ENCODE results near the gene THAP7.

THAP7 gene

DNA sequence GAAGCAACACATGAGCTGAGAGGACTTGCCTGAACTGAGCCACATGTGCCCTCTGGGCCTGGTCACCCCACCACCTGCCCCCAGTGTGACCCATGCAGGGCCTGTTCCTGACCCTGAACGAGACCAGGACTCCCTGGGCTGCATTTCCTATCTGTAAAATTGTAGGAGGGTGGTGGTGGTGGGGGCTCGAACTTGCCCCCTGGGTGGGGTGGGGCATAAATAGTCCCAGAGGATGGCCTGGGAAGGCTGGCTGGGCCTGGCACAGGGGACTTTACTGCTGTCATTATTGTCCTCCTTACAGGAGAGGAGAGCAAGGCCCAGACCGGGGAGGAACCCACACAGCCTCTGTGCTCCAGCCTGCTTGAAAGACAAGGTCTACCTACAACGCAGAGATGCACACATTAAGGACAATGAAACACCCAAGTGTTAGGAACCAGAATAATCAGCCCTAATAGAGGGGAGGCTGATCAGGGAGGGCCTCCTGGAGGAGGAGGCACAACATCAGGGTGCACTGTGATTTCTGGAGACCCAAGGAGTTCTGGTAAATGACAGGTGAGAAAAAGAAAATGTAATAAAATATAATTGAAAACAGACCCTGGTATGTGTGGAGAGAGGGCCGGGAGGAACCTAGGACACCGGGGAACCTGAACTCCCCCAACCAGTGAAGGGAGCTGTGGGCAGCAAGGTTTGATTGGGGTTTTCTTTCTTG is 37.7 kb downstream of the THAP7 start:
- no peak for DNase-seq (ENCODE audit: low read depth in 3 of 3)

DNA sequence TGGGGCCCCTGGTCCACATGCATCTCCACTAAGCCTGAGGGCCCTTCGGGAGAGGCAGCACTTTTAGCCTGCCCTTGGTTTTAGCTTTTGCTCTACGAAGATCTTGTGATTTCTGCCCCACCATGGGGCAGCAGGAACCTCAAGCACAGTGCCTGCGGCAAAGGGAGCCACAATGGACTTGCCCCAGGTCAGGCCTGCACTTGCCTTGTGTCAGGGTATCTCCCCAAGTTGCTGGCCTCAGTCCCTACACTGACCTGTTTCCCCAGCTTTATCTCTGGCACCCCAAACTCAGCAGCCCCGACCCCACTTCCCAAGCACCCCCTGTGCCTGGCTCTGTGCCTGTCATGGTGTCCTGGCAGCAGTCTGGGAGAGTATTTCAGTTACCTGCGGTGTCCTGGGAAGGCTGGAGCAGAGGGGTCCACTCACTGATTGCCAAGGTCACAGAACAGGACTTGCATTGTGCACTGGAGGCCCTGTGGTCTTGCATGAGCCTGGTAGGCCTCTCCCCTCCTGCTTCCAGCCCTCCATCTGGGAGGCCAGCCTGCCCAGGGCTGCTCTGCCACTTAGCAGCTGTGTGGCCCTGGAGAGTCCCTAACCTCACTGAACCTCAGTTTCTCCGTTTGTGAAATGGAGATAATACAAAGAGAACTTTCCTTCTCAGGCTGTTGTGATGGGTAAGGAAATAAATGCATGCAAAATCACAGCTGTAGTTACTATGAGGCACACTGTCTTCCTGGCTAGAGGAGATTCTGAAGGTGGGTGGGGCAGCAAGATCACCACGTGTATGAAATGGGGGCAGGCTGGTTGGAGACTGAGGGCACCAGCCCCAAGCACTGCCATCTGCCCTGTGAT is 38.5 kb downstream of the THAP7 start:
- DNase-seq (ENCODE audit: low read depth in 3 of 3), result no peak

DNA sequence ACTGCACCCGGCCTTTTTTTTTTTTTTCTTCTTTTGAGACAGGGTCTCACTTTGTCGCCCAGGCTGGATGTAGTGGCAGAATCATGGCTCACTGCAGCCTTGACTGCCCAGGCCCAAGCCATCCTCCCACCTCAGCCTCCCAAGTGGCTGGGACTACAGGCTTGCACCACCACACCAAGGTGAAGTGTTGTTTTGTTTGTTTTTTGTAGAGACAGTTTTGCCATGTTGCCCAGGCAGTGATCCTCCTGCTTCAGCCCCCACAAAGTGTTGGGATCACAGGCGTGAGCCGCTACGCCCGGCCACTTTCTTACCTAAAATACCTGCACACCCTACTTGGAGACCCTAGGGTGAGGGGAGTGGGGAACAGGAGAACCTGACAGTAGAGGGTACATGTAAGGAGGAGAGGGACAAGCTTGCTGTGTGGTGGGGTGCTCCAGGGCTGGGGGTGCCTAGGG is 39.4 kb downstream of the THAP7 start:
- no peak for DNase-seq (ENCODE audit: low read depth in 3 of 3)

DNA sequence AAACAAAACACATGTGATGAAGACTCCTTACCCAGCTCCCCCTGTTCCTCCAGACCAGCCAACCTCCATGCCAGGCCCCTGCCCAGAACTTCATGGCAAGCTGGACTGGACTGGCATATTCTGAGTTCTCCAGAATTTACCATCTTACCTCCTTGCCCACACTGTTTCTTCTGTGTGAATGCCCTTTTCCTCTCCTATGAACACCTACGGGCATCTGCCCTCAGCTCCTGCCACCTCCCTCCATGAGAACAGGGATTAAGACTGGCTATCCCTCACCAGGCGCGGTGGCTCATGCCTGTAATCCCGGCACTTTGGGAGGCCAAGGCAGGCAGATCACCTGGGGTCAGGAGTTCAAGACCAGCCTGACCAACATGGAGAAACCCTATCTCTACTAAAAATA is 41.3 kb downstream of the THAP7 start:
- no peak for DNase-seq (ENCODE audit: low read depth in 3 of 3)

GRCh38 chr22:20959578-20960461 is 42.1 kb downstream of the THAP7 start:
- no peak for DNase-seq (ENCODE audit: low read depth in 3 of 3)

GRCh38 chr22:20957683-20958431 is 44.1 kb downstream of the THAP7 start:
- no peak for DNase-seq (ENCODE audit: low read depth in 3 of 3)

- no peak for DNase-seq (ENCODE audit: low read depth in 3 of 3)
Observed at GRCh38 chr22:20957102-20957682, 44.7 kb downstream of the THAP7 start.

- DNase-seq (ENCODE audit: low read depth in 3 of 3), result no peak
Observed at GRCh38 chr22:20956258-20957101, 45.4 kb downstream of the THAP7 start.

DNA sequence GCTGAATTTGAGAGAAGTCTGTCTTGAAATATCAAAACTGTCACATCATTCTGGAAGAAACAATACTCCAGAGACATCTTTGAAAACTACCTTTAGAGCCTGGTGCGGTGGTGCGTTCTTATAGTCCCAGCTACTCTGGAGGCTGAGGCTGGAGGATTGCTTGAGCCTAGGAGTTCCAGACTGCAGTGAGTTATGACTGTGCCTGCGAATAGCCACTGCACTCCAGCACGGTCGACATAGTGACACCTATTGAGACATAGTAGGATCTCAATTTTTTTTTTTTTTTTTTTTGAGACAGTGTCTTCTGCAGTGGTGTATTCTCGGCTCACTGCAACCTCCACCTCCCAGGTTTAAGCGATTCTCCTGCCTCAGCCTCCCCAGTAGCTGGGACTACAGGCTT is 46.4 kb downstream of the THAP7 start:
- DNase-seq (ENCODE audit: low read depth in 3 of 3), result no peak

DNA sequence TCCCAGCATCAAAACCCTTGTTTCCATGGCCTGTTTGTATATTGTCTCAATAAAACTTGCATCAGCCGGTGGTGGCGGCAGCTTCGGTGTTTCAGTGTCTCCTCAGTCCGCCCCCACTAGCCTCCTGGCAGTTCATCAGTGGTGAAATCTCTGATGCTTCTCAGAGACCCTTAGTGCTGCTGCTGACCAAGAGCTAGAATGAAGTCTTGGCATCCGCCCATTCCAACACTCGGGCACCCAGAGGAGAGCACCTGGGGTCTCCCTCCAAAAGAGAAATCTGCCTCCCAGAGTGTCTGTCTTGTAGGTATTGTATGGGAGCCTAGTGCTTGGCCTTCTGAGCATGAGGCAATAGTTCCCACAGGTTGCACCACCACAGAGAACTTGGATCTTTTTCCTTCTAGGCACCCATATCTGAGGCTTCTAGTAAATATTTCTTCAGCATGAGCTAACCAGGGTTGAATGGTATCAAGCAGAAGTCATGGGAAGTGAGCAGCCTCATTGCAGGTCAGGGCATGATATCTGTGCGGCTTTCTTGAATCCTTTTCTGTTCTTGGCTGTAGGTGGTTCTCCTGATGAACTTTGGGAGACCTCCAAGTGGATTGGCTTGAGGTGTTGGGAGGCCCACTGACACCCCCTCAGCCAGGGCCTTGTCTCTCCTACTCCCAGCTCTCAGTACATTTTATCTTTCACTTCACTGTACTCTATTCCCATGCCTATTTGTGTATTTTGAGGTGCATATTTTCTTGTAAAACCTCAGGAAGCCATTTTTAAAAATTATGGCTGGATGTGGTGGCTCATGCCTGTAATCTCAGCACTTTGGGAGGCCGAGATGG is 48.0 kb downstream of the THAP7 start:
- DNase-seq (ENCODE audit: low read depth in 3 of 3), result no peak

DNA sequence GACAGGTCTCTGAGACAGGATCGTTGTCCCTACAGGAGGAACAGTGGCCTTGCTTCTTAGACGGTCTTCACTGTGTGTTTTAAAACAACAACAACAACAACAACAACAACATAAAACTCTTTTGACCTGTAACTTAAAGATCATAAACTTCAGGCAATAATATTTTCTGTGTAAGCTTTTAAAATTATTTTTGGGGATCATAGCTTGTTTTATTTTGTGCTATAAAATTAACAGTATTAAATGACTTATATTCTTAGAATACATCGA is 48.6 kb downstream of the THAP7 start:
- DNase-seq (ENCODE audit: low read depth in 3 of 3), result no peak

GRCh38 chr22:20952544-20953341 is 49.2 kb downstream of the THAP7 start:
- DNase-seq (ENCODE audit: low read depth in 3 of 3), result no peak

GRCh38 chr22:20951932-20952380 is 50.0 kb downstream of the THAP7 start:
- DNase-seq (ENCODE audit: low read depth in 3 of 3), result no peak

GRCh38 chr22:20951151-20951931 is 50.6 kb downstream of the THAP7 start:
- DNase-seq (ENCODE audit: low read depth in 3 of 3), result no peak

- DNase-seq (ENCODE audit: low read depth in 3 of 3), result no peak
Observed at GRCh38 chr22:20949698-20950183, 52.2 kb downstream of the THAP7 start.
